Psoas muscle (tissue), 8 donors: ENCODE results near the gene MYO3B. TPM values are rescaled to one million over a fixed set of nuclear protein-coding genes. Genes with fewer than 3 reads are reported as not detected.

Experiments
- ATAC-seq, 4 donors: fragments of 200-7000 bp; cut with Tn5 transposase; one replicate each; pipeline ENCODE4 v1.9.1; 2020; ENCODE audit warnings: moderate library complexity in 3 of 4, mild to moderate bottlenecking in 2 of 4
- DNase-seq, 2 donors: peaks; one replicate each; pipeline ENCODE4 v3.0.0-alpha.2; 2020
- H3K27ac ChIP-seq: fragments of 200-600 bp; one replicate; pipeline ENCODE4 v1.8.0; 2022
- H3K27me3 ChIP-seq, 3 donors: fragments of 200-600 bp in 1 of 3; one replicate each; pipeline versions ENCODE4 v1.6.1 to v1.8.0; 2013 to 2022; ENCODE audit warnings: low read length in 2 of 3, mild to moderate bottlenecking in 2 of 3, moderate library complexity in 1 of 3; ENCODE audit not compliant: insufficient read depth in 3 of 3
- H3K36me3 ChIP-seq, 2 donors: fragments of 200-600 bp in 1 of 2; one replicate each; pipeline versions ENCODE4 v1.6.1 to v1.8.0; 2013 to 2022; ENCODE audit warnings: low read depth in 1 of 2, mild to moderate bottlenecking in 1 of 2, moderate library complexity in 1 of 2; ENCODE audit not compliant: insufficient read depth in 1 of 2
- H3K4me1 ChIP-seq: fragments of 200-600 bp; one replicate; pipeline ENCODE4 v1.8.0; 2022
- H3K4me3 ChIP-seq: fragments of 200-600 bp; one replicate; pipeline ENCODE4 v1.8.0; 2022; ENCODE audit warnings: mild to moderate bottlenecking
- H3K9me3 ChIP-seq: fragments of 200-600 bp; one replicate; pipeline ENCODE4 v1.8.0; 2022
- CTCF ChIP-seq: fragments of 200-600 bp; IDR thresholded peaks from one replicate; pipeline ENCODE4 v1.8.0; 2022; ENCODE audit warnings: antibody characterized with exemption
- WGBS, 3 donors: extraction: QIAGEN DNeasy Blood & Tissue Kit; methylation state at CpG; one replicate each; pipeline versions ENCODE4 v1.1.6 to v1.1.7; 2013; 5-methylcytosine and 5-hydroxymethylcytosine counted together
- intact Hi-C, 2 donors: fragments of 100-400 bp; cut with DNase I; formaldehyde crosslinking; loops; one replicate each; pipeline versions ENCODE4 v1.11.0 to v1.14.2; 2022
- polyA plus RNA-seq, 3 donors: library from polyadenylated mRNA; stranded (reverse); fragments of 200-250 nt; gene quantifications; one replicate each; pipeline ENCODE4 v1.2.3, GENCODE V29; 2013
- total RNA-seq, 4 donors: library from RNA; stranded (reverse); fragmentation: NEBNext Ultra II Directional in 2 of 4; extraction: Animal tissue kit (Norgen Biotek cat#: 25700) in 2 of 4; gene quantifications; one replicate each; pipeline versions ENCODE4 v1.2.1 to v1.2.4, GENCODE V29; 2021 to 2023
- donor health status: healthy with polysubstance abuse.
- donor health status: DM: no; HTN: no; CAD: no; lungs with moderate emphysema.
- donor health status: Bipolar disorder and iron deficiency.
- donor health status: healthy.
- donor health status: DM: yes; HTN: yes; CAD: no.
- donor health status: DM: no; HTN: no; CAD: no.
- donor health status: DM: no; HTN: no; CAD: no.
- donor health status: DM: yes; HTN: yes; CAD: no.

Gene MYO3B
- total and polyA plus RNA-seq, 7 donors, result 0.04 to 0.32 TPM; not detected in 5

GRCh38 chr2:170652637-170653417, 474.9 kb downstream of the MYO3B start:
- no peaks in the 10 kb centered on the region for H3K4me1 ChIP-seq
- no peaks in the 10 kb centered on the region for H3K27me3 ChIP-seq
- no peak for ATAC-seq
- DNase-seq, result no peak
- 74 to 89% (median 88%) methylated on average over 5 of the region's 5 CpGs for WGBS, 3 donors
- no peak for TF ChIP-seq CTCF
- H3K27ac ChIP-seq, result no peak overlapping the region
- no peak overlapping the region for H3K4me3 ChIP-seq
- H3K9me3 ChIP-seq, result no peaks in the 10 kb centered on the region
- intact Hi-C loops, result no loop called here
- H3K36me3 ChIP-seq, result no peaks in the 10 kb centered on the region

- no peaks in the 10 kb centered on the region for H3K27me3 ChIP-seq
- no peak for TF ChIP-seq CTCF
- DNase-seq (no peak), ATAC-seq (no peak)
- intact Hi-C loops, result no loop called here
- H3K4me1 ChIP-seq, result no peaks in the 10 kb centered on the region
- WGBS, 3 donors, result 78 to 82% (median 79%) methylated on average over 3 of the region's 3 CpGs
- no peak overlapping the region for H3K27ac ChIP-seq
- no peaks in the 10 kb centered on the region for H3K9me3 ChIP-seq
- no peaks in the 10 kb centered on the region for H3K36me3 ChIP-seq
- no peak overlapping the region for H3K4me3 ChIP-seq
These were observed 478.7 kb downstream of the MYO3B start for GRCh38 chr2:170656669-170657068.

- intact Hi-C loops, result no loop called here
- Histone ChIP-seq H3K9me3 (no peaks in the 10 kb centered on the region), H3K27ac (no peak overlapping the region), H3K4me1 (no peaks in the 10 kb centered on the region), H3K4me3 (no peak overlapping the region), H3K27me3 (no peaks in the 10 kb centered on the region), H3K36me3 (no peaks in the 10 kb centered on the region)
- ATAC-seq (no peak), DNase-seq (no peak)
- 0 to 17% (median 6%) methylated on average over 1 of the region's 1 CpG for WGBS, 3 donors
- no peak for TF ChIP-seq CTCF
These were observed 482.5 kb downstream of the MYO3B start for GRCh38 chr2:170660409-170660808.

GRCh38 chr2:170665743-170666142, 487.8 kb downstream of the MYO3B start:
- Histone ChIP-seq H3K27ac (no peak overlapping the region), H3K36me3 (no peaks in the 10 kb centered on the region), H3K4me3 (no peak overlapping the region), H3K4me1 (no peaks in the 10 kb centered on the region), H3K9me3 (no peaks in the 10 kb centered on the region), H3K27me3 (no peaks in the 10 kb centered on the region)
- DNase-seq (no peak), ATAC-seq (no peak)
- intact Hi-C loops, result no loop called here
- WGBS, 3 donors, result 73 to 91% (median 81%) methylated on average over 5 of the region's 5 CpGs
- TF ChIP-seq CTCF, result no peak

GRCh38 chr2:170669909-170670308, 492.0 kb downstream of the MYO3B start:
- no peaks in the 10 kb centered on the region for H3K9me3 ChIP-seq
- H3K4me3 ChIP-seq, result no peak overlapping the region
- TF ChIP-seq CTCF, result no peak
- no peaks in the 10 kb centered on the region for H3K27me3 ChIP-seq
- no peaks in the 10 kb centered on the region for H3K4me1 ChIP-seq
- no peak overlapping the region for H3K27ac ChIP-seq
- no peaks in the 10 kb centered on the region for H3K36me3 ChIP-seq
- 89 to 94% (median 92%) methylated on average over 3 of the region's 3 CpGs for WGBS, 3 donors
- no peak for DNase-seq
- no peak for ATAC-seq
- intact Hi-C loops, result no loop called here
